GM21360 (cell line): ENCODE data around the gene MAFB.

Experiments
- ATAC-seq: cut with Tn5 transposase; IDR thresholded peaks from one replicate; pipeline ENCODE4 v1.9.1; 2021; ENCODE audit warnings: mild to moderate bottlenecking, moderate library complexity; ENCODE audit not compliant: unreplicated experiment

Gene MAFB

GRCh38 chr20:40703975-40704530, 15.0 kb upstream of the MAFB start:
- ATAC-seq: no peak

GRCh38 chr20:40702504-40702903, 13.5 kb upstream of the MAFB start:
- ATAC-seq: no peak

GRCh38 chr20:40698744-40699143, 9.7 kb upstream of the MAFB start:
- ATAC-seq: no peak

- no peak for ATAC-seq
These were observed 9.2 kb upstream of the MAFB start for GRCh38 chr20:40698281-40698680.

- ATAC-seq: no peak
These were observed 8.5 kb upstream of the MAFB start for GRCh38 chr20:40697541-40697940.

- no peak for ATAC-seq
These were observed 6.2 kb upstream of the MAFB start for GRCh38 chr20:40695214-40695613.

- ATAC-seq: no peak
These were observed 5.2 kb upstream of the MAFB start for GRCh38 chr20:40694246-40694645.

GRCh38 chr20:40692240-40693011, 3.4 kb upstream of the MAFB start:
- no peak for ATAC-seq

GRCh38 chr20:40691566-40692239, 2.7 kb upstream of the MAFB start:
- no peak for ATAC-seq

GRCh38 chr20:40690836-40691565, 2.0 kb upstream of the MAFB start:
- ATAC-seq: no peak

GRCh38 chr20:40689943-40690835, 1.2 kb upstream of the MAFB start:
- ATAC-seq: peak; percentile 64

GRCh38 chr20:40688129-40689099, 622 bp downstream of the MAFB start:
- no peak for ATAC-seq

GRCh38 chr20:40687384-40688128, 1.5 kb downstream of the MAFB start:
- ATAC-seq: no peak

GRCh38 chr20:40686893-40687292, 2.1 kb downstream of the MAFB start:
- ATAC-seq: no peak

- ATAC-seq: no peak
These were observed 2.6 kb downstream of the MAFB start for GRCh38 chr20:40686434-40686882.

- ATAC-seq: no peak
These were observed 3.7 kb downstream of the MAFB start for GRCh38 chr20:40685349-40685748.

GRCh38 chr20:40683894-40684268, 5.2 kb downstream of the MAFB start:
- no peak for ATAC-seq

- ATAC-seq: no peak
These were observed 5.7 kb downstream of the MAFB start for GRCh38 chr20:40683221-40683893.
